OCI-LY3 (cell line): ENCODE data around the gene TRMT2B.
"Not testable (repeated sequence)": the region's sequence is repeated elsewhere in the genome, so short reads cannot be mapped to it uniquely, and the experiment has no call there.

Experiments used
- H2AFZ ChIP-seq: fragments of 200-600, 300-600 bp; shearing (Covaris generic); 2 replicates; pipeline ENCODE4 v1.6.0; 2014; ENCODE audit warnings: antibody characterized with exemption, low read depth, low read length
- H3K27ac ChIP-seq: fragments of 200-600, 300-600 bp; sonication (generic); 2 replicates; pipeline ENCODE4 v1.5.1; 2014; ENCODE audit warnings: mild to moderate bottlenecking, low read length, moderate library complexity, mixed read lengths
- H3K27me3 ChIP-seq: fragments of 200-600, 300-600 bp; sonication (generic); 2 replicates; pipeline ENCODE4 v1.6.1; 2014; ENCODE audit warnings: low read depth, low read length, mixed read lengths
- H3K36me3 ChIP-seq: fragments of 200-600, 300-600 bp; sonication (generic); replicated peaks from 2 replicates; pipeline ENCODE3; 2014; ENCODE audit warnings: low read depth, low read length, mixed read lengths
- H3K4me1 ChIP-seq: fragments of 300-600, 200-600 bp; sonication (generic); 2 replicates; pipeline ENCODE4 v1.6.1; 2014; ENCODE audit warnings: low read length, mixed read lengths
- H3K4me2 ChIP-seq: fragments of 200-600, 300-600 bp; sonication (generic); 2 replicates; pipeline ENCODE4 v1.6.1; 2014; ENCODE audit warnings: low read length, mixed read lengths
- H3K4me3 ChIP-seq: fragments of 300-600, 200-600 bp; sonication (generic); 2 replicates; pipeline ENCODE4 v1.5.1; 2014; ENCODE audit warnings: antibody characterized with exemption, mild to moderate bottlenecking, low read length, moderate library complexity
- H3K79me2 ChIP-seq: fragments of 300-600, 200-600 bp; shearing (Covaris generic); 2 replicates; pipeline ENCODE4 v1.6.1; 2014; ENCODE audit warnings: mild to moderate bottlenecking, low read length, mixed read lengths
- H3K9ac ChIP-seq: fragments of 300-600, 200-600 bp; shearing (Covaris generic); 2 replicates; pipeline ENCODE4 v1.6.0; 2014; ENCODE audit warnings: mild to moderate bottlenecking, low read length, moderate library complexity
- H3K9me3 ChIP-seq: fragments of 200-600, 300-600 bp; shearing (Covaris generic); 2 replicates; pipeline ENCODE4 v1.6.1; 2014; ENCODE audit warnings: low read length, mixed read lengths; ENCODE audit not compliant: insufficient read depth
- H4K20me1 ChIP-seq: fragments of 200-600, 300-600 bp; sonication (generic); 2 replicates; pipeline ENCODE4 v1.6.1; 2016; ENCODE audit warnings: low read length, mixed read lengths; ENCODE audit not compliant: insufficient read depth
- CTCF ChIP-seq: fragments of 200-600, 300-600 bp; sonication (generic); IDR thresholded peaks from 2 replicates; pipeline ENCODE4 v1.5.1; 2014; ENCODE audit warnings: antibody characterized with exemption, low read length, low read depth
- EZH2phosphoT487 ChIP-seq: fragments of 200-600 bp; shearing (Covaris generic); IDR thresholded peaks from 2 replicates; pipeline ENCODE4 v1.6.1; 2018; ENCODE audit warnings: antibody characterized with exemption, mixed run types, low read depth

Gene TRMT2B

GRCh38 chrX:101062176-101062575 is 10.3 kb upstream of the TRMT2B start:
- Histone ChIP-seq H3K9ac (no peak overlapping the region), H3K4me3 (no peak overlapping the region), H3K27ac (no peak overlapping the region), H3K36me3 (no peaks in the 10 kb centered on the region), H2AFZ (no peak overlapping the region), H3K27me3 (no peaks in the 10 kb centered on the region), H4K20me1 (no peaks in the 10 kb centered on the region), H3K4me2 (no peak overlapping the region), H3K4me1 (peaks cover 9% of the 10 kb centered on the region), H3K79me2 (no peaks in the 10 kb centered on the region), H3K9me3 (no peaks in the 10 kb centered on the region)
- TF ChIP-seq EZH2phosphoT487: no peak

GRCh38 chrX:101057093-101057714 is 5.3 kb upstream of the TRMT2B start:
- TF ChIP-seq CTCF: no peak
- no peak for TF ChIP-seq EZH2phosphoT487
- Histone ChIP-seq H3K4me3 (no peak overlapping the region; the same call in 1 of the 2 replicates), H3K4me1 (peaks cover 31% of the 10 kb centered on the region), H2AFZ (no peak overlapping the region), H3K27me3 (no peaks in the 10 kb centered on the region), H3K9ac (no peak overlapping the region), H3K27ac (peak overlapping the region; percentile 74), H4K20me1 (no peaks in the 10 kb centered on the region), H3K79me2 (no peaks in the 10 kb centered on the region), H3K9me3 (no peaks in the 10 kb centered on the region), H3K4me2 (peak overlapping the region; percentile 48), H3K36me3 (no peaks in the 10 kb centered on the region)

- H3K36me3 ChIP-seq, H4K20me1 ChIP-seq, H3K9ac ChIP-seq, H3K4me3 ChIP-seq, H3K27me3 ChIP-seq, H3K79me2 ChIP-seq, H2AFZ ChIP-seq, H3K9me3 ChIP-seq: not testable (repeated sequence)
- H3K4me2 ChIP-seq: peak overlapping the region; percentile 48
- H3K4me1 ChIP-seq: peaks cover 32% of the 10 kb centered on the region
- H3K27ac ChIP-seq: peak overlapping the region; percentile 74
These were observed 4.6 kb upstream of the TRMT2B start for GRCh38 chrX:101056551-101056950.

- no peak for TF ChIP-seq CTCF
- no peak for TF ChIP-seq EZH2phosphoT487
- Histone ChIP-seq H3K27ac (peak overlapping the region; percentile 82), H3K27me3 (no peaks in the 10 kb centered on the region), H4K20me1 (no peaks in the 10 kb centered on the region), H3K4me3 (peak overlapping the region; percentile 84), H2AFZ (no peak overlapping the region), H3K36me3 (peaks cover 3% of the 10 kb centered on the region), H3K4me2 (peak overlapping the region; percentile 83), H3K4me1 (peaks cover 15% of the 10 kb centered on the region), H3K9ac (peak overlapping the region; percentile 91), H3K79me2 (peaks cover 9% of the 10 kb centered on the region), H3K9me3 (no peaks in the 10 kb centered on the region)
These were observed 760 bp downstream of the TRMT2B start for GRCh38 chrX:101051153-101051548.

GRCh38 chrX:101040197-101040596 is 11.7 kb downstream of the TRMT2B start:
- H2AFZ ChIP-seq: no peak overlapping the region
- H3K4me2 ChIP-seq: no peak overlapping the region
- no peaks in the 10 kb centered on the region for H3K9me3 ChIP-seq
- peaks cover 10% of the 10 kb centered on the region for H3K36me3 ChIP-seq
- no peaks in the 10 kb centered on the region for H4K20me1 ChIP-seq
- H3K4me3 ChIP-seq: no peak overlapping the region
- H3K9ac ChIP-seq: no peak overlapping the region
- no peaks in the 10 kb centered on the region for H3K4me1 ChIP-seq
- H3K79me2 ChIP-seq: no peaks in the 10 kb centered on the region
- no peaks in the 10 kb centered on the region for H3K27me3 ChIP-seq
- TF ChIP-seq CTCF: no peak
- no peak for TF ChIP-seq EZH2phosphoT487
- no peak overlapping the region for H3K27ac ChIP-seq
